Endothelial cell of umbilical vein (primary cell): ENCODE results near the gene ANGPTL5. TPM values are rescaled to one million over a fixed set of nuclear protein-coding genes. Genes with fewer than 3 reads are reported as not detected.

Experiments used
- BruUV-seq: library from RNA; stranded (reverse); fragments of 400-500 nt; replicated peaks from 2 replicates; lab custom pipeline; 2021; lab: Mats Ljungman, UMichigan
- CTCF ChIA-PET: fragments of 300-600, 350-600 bp; sonication (Branson Sonifier 250); formaldehyde crosslinking; loops from one replicate; lab custom pipeline; 2021; ENCODE audit warnings: antibody characterized with exemption, inconsistent platforms; lab: Charles Lee
- POLR2A ChIA-PET: fragments of 300-600, 350-600 bp; sonication (Branson Sonifier 250); formaldehyde crosslinking; loops from one replicate; lab custom pipeline; 2021; ENCODE audit warnings: antibody characterized with exemption, inconsistent platforms; lab: Charles Lee
- DNase-seq: peaks from one replicate; pipeline ENCODE4 v3.0.0-alpha.2; 2011; ENCODE audit warnings: low read depth, low spot score
- FAIRE-seq: peaks from 2 replicates; lab custom pipeline; 2011; peaks lifted over from hg19 to GRCh38; lab: Jason Lieb, UNC
- H2AFZ ChIP-seq: 2 replicates; pipeline ENCODE4 v1.6.0; 2012; ENCODE audit warnings: low read depth, low read length, control low read depth, inconsistent platforms
- H3K27ac ChIP-seq: 2 replicates; pipeline ENCODE4 v1.5.1; 2011; ENCODE audit warnings: low read depth, mild to moderate bottlenecking, control low read depth, low read length, moderate library complexity; ENCODE audit not compliant: insufficient read depth
- H3K27me3 ChIP-seq, 2 experiments: 2 replicates each; pipeline versions ENCODE4 v1.6.0 to v1.6.1; 2011; ENCODE audit warnings: low read length in 2 of 2, mixed read lengths in 1 of 2; ENCODE audit not compliant: control insufficient read depth in 2 of 2, insufficient read depth in 2 of 2
- H3K36me3 ChIP-seq, 2 experiments: 2 replicates in 1 of 2; 3 replicates in 1 of 2; pipeline ENCODE4 v1.5.1; 2011; ENCODE audit warnings: low read length in 2 of 2, mild to moderate bottlenecking in 1 of 2, moderate library complexity in 1 of 2; ENCODE audit not compliant: control insufficient read depth in 2 of 2, insufficient read depth in 2 of 2; ENCODE audit errors: extremely low read depth in 1 of 2
- H3K4me1 ChIP-seq: 3 replicates; pipeline ENCODE4 v1.5.1; 2011; ENCODE audit warnings: mild to moderate bottlenecking, low read length; ENCODE audit not compliant: control insufficient read depth, insufficient read depth; ENCODE audit errors: extremely low read depth
- H3K4me2 ChIP-seq: 2 replicates; pipeline ENCODE4 v1.6.1; 2011; ENCODE audit warnings: low read length, control low read depth, mixed read lengths; ENCODE audit not compliant: insufficient read depth
- H3K4me3 ChIP-seq, 3 experiments: fragments of 200-600 bp in 1 of 3; sonication (generic), shearing (Covaris generic) in 1 of 3; replicated peaks in 1 of 3; 2 replicates each; pipeline ENCODE4 v1.5.1; 2011 to 2016; ENCODE audit warnings: control low read depth in 3 of 3, low read length in 3 of 3, mild to moderate bottlenecking in 2 of 3, inconsistent platforms in 1 of 3, low read depth in 1 of 3, moderate library complexity in 1 of 3; ENCODE audit not compliant: insufficient read depth in 1 of 3
- H3K79me2 ChIP-seq: 2 replicates; pipeline ENCODE4 v1.6.0; 2012; ENCODE audit warnings: low read length, inconsistent platforms; ENCODE audit not compliant: control insufficient read depth, insufficient read depth
- H3K9ac ChIP-seq: replicated peaks from 2 replicates; pipeline ENCODE3; 2011; ENCODE audit warnings: low read length, control low read depth; ENCODE audit not compliant: insufficient read depth; ENCODE audit errors: extremely low read depth
- H3K9me1 ChIP-seq: replicated peaks from 3 replicates; pipeline ENCODE4 v1.6.0; 2011; ENCODE audit warnings: mild to moderate bottlenecking, low read length; ENCODE audit not compliant: control insufficient read depth, insufficient read depth; ENCODE audit errors: extremely low read depth
- H3K9me3 ChIP-seq: replicated peaks from 2 replicates; pipeline ENCODE4 v1.5.1; 2012; ENCODE audit warnings: low read length, inconsistent platforms; ENCODE audit not compliant: control insufficient read depth, insufficient read depth
- H4K20me1 ChIP-seq: replicated peaks from 2 replicates; pipeline ENCODE3; 2011; ENCODE audit warnings: mild to moderate bottlenecking, low read length; ENCODE audit not compliant: control insufficient read depth, insufficient read depth; ENCODE audit errors: extremely low read depth
- EZH2 ChIP-seq: IDR thresholded peaks from 2 replicates; pipeline ENCODE4 v1.6.1; 2012; ENCODE audit warnings: borderline replicate concordance, low read depth, mild to moderate bottlenecking, moderate library complexity, low read length, inconsistent platforms; ENCODE audit not compliant: severe bottlenecking
- FOS ChIP-seq: IDR thresholded peaks from 2 replicates; pipeline ENCODE4 v1.6.1; 2011; ENCODE audit warnings: mild to moderate bottlenecking, low read length, moderate library complexity, borderline replicate concordance; ENCODE audit not compliant: insufficient read depth
- GATA2 ChIP-seq: IDR thresholded peaks from 2 replicates; pipeline ENCODE4 v1.7.0; 2011; ENCODE audit warnings: low read depth, mild to moderate bottlenecking, moderate library complexity, mixed read lengths, low read length; ENCODE audit not compliant: insufficient read length, insufficient read depth
- JUN ChIP-seq: IDR thresholded peaks from 2 replicates; pipeline ENCODE4 v1.6.1; 2011; ENCODE audit warnings: borderline replicate concordance, low read depth; ENCODE audit not compliant: insufficient read length, insufficient read depth
- MYC ChIP-seq: IDR thresholded peaks from one replicate; pipeline ENCODE4 v1.6.1; 2011; ENCODE audit warnings: mild to moderate bottlenecking, low read depth, low read length
- POLR2A ChIP-seq: IDR thresholded peaks from 2 replicates; pipeline ENCODE4 v1.6.1; 2012; ENCODE audit warnings: low read depth, mild to moderate bottlenecking, control low read depth, low read length
- POLR2AphosphoS5 ChIP-seq: IDR thresholded peaks from 2 replicates; pipeline ENCODE4 v1.6.1; 2012; ENCODE audit warnings: low read depth, mild to moderate bottlenecking, control low read depth, low read length, moderate library complexity; ENCODE audit not compliant: insufficient read depth
- dilution Hi-C: fragments of 300-500 bp; cut with MboI; formaldehyde crosslinking; loops from one replicate; pipeline ENCODE4 v1.15.0; 2019; ENCODE audit warnings: low sequenced_read_pairs; ENCODE audit not compliant: extremely low pct_ligation_motif_present
- intact Hi-C: fragments of 100-400 bp; cut with micrococcal nuclease; formaldehyde crosslinking; loops from one replicate; pipeline ENCODE4 v1.10.0; 2022
- polyA plus RNA-seq, 4 experiments: library from polyadenylated mRNA; depleted of rRNA in 3 of 4; stranded (reverse) in 3 of 4; unstranded in 1 of 4; fragments of >200 nt; gene quantifications; 2 replicates each; pipeline versions ENCODE4 v1.2.1 to v1.2.3, GENCODE V29; 2011 to 2012; ENCODE audit warnings: missing spikeins in 1 of 4
- total RNA-seq: library from RNA; stranded (reverse); gene quantifications from 2 replicates; pipeline ENCODE4 v1.2.3, GENCODE V29; 2021
- TF ChIP-seq, protein P1 (sequence below): IDR thresholded peaks from 2 replicates; pipeline ENCODE4 v1.6.1; 2011; ENCODE audit not compliant: insufficient read depth, insufficient read length
- TF ChIP-seq, protein P2 (sequence below), 2 donors: IDR thresholded peaks; 1 replicate in 1 of 2; 2 replicates in 1 of 2; pipeline ENCODE4 v1.5.1; 2011; ENCODE audit warnings: low read length in 2 of 2, mild to moderate bottlenecking in 2 of 2, moderate library complexity in 2 of 2, control low read depth in 1 of 2, inconsistent platforms in 1 of 2, low read depth in 1 of 2; ENCODE audit not compliant: insufficient read depth in 1 of 2; ENCODE audit errors: extremely low read depth in 1 of 2

ANGPTL5 gene
- total and polyA plus RNA-seq, 2 donors (not counting 3 experiments of a cell fraction or from before 2014, with no cell fraction given) = 0.12 TPM; not detected in 1

DNA sequence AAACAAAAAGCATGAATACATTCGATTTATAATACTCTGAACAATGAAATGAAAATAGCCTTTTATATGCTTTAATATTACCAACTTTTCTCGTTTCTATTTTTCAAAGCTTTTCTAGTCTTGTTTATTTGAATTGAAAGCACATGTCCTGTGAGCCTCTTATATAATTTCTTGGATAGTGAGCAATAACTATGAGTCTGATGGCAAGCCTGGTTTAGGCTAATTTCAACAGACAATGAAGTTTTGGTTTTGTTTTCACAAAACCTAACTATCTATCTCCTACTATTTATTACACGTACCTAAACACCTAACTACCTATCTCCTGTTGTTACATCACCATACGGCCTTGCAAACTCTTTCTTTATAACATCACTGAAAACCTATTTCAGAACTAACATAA lies 30.7 kb downstream of the ANGPTL5 start:
- dilution Hi-C loops (no loop called here), intact Hi-C loops (no loop called here)
- no peaks in the 10 kb centered on the region for H3K79me2 ChIP-seq
- TF ChIP-seq POLR2AphosphoS5 (no peak), MYC (no peak), POLR2A (no peak), JUN (no peak), FOS (no peak), GATA2 (no peak), EZH2 (no peak)
- TF ChIP-seq, protein P1, sequence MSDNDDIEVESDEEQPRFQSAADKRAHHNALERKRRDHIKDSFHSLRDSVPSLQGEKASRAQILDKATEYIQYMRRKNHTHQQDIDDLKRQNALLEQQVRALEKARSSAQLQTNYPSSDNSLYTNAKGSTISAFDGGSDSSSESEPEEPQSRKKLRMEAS = no peak
- TF ChIP-seq, protein P2, sequence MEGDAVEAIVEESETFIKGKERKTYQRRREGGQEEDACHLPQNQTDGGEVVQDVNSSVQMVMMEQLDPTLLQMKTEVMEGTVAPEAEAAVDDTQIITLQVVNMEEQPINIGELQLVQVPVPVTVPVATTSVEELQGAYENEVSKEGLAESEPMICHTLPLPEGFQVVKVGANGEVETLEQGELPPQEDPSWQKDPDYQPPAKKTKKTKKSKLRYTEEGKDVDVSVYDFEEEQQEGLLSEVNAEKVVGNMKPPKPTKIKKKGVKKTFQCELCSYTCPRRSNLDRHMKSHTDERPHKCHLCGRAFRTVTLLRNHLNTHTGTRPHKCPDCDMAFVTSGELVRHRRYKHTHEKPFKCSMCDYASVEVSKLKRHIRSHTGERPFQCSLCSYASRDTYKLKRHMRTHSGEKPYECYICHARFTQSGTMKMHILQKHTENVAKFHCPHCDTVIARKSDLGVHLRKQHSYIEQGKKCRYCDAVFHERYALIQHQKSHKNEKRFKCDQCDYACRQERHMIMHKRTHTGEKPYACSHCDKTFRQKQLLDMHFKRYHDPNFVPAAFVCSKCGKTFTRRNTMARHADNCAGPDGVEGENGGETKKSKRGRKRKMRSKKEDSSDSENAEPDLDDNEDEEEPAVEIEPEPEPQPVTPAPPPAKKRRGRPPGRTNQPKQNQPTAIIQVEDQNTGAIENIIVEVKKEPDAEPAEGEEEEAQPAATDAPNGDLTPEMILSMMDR (IDR thresholded peaks at IDR 0.05; ENCODE audit: extremely low read depth in 1 of 2, insufficient read depth in 1 of 2, low read depth in 1 of 2, low read length in 2 of 2) = no peak
- no peaks in the 10 kb centered on the region for H3K9me3 ChIP-seq
- H3K9ac ChIP-seq = no peak overlapping the region
- H3K36me3 ChIP-seq = no peaks in the 10 kb centered on the region
- DNase-seq (no peak), FAIRE-seq (no peak)
- no peak overlapping the region for H2AFZ ChIP-seq
- no peaks in the 10 kb centered on the region for H3K4me1 ChIP-seq
- no peak overlapping the region for H3K4me3 ChIP-seq
- no peaks in the 10 kb centered on the region for H3K27me3 ChIP-seq
- ChIA-PET POLR2A (no interaction called here), CTCF (interaction anchor here (5.5 kb wide), 1 partner anchor 23 kb away, joined by 32 read pairs; no protein-coding TSS in a partner anchor)
- H3K27ac ChIP-seq = no peak overlapping the region
- H3K9me1 ChIP-seq = no peaks in the 10 kb centered on the region
- no peak overlapping the region for H3K4me2 ChIP-seq
- H4K20me1 ChIP-seq = no peaks in the 10 kb centered on the region
- no TSS peak for BruUV-seq
